Right lobe of liver (tissue), 4 donors: ENCODE measurements around the gene TEX38.

ENCODE experiments used
- POLR2A ChIP-seq: fragments of 450-650 bp; IDR thresholded peaks from one replicate; pipeline ENCODE4 v1.6.1; 2017; ENCODE audit warnings: antibody characterized with exemption, mild to moderate bottlenecking
- TF ChIP-seq, protein P1 (sequence below), 4 donors: fragments of 200-600 bp in 3 of 4; fragments of 450-650 bp in 1 of 4; IDR thresholded peaks; one replicate each; pipeline versions ENCODE4 v1.5.1 to v1.8.0; 2016 to 2022; ENCODE audit warnings: antibody characterized with exemption in 4 of 4, mild to moderate bottlenecking in 2 of 4
- donor health status: DM: no; HTN: no; CAD: no.
- donor health status: DM: no; HTN: no; CAD: no.
- donor health status: DM: no; HTN: yes; CAD: no.

DNA sequence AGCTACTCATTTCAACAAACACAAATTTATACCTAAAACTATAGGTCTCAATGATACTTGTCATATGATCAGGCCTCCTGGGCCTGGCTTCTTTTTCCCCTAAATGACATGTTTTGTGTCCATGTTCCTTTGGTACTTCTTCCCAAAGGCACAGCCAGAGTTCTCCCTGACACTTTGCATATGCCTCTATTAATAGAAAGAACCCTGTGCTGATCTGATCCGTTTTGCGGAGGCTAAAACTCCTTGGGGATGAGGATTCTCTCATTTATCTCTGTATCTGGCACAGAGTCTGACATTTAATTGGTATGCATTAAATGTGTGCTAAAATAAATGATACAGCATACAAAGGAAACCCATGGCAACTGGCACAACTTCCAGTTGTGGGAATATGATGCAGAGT, 15.0 kb upstream of the TEX38 start:
- TF ChIP-seq, protein P1, sequence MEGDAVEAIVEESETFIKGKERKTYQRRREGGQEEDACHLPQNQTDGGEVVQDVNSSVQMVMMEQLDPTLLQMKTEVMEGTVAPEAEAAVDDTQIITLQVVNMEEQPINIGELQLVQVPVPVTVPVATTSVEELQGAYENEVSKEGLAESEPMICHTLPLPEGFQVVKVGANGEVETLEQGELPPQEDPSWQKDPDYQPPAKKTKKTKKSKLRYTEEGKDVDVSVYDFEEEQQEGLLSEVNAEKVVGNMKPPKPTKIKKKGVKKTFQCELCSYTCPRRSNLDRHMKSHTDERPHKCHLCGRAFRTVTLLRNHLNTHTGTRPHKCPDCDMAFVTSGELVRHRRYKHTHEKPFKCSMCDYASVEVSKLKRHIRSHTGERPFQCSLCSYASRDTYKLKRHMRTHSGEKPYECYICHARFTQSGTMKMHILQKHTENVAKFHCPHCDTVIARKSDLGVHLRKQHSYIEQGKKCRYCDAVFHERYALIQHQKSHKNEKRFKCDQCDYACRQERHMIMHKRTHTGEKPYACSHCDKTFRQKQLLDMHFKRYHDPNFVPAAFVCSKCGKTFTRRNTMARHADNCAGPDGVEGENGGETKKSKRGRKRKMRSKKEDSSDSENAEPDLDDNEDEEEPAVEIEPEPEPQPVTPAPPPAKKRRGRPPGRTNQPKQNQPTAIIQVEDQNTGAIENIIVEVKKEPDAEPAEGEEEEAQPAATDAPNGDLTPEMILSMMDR (IDR thresholded peaks at IDR 0.05) = no peak
- TF ChIP-seq POLR2A = no peak
